ENCODE measurements around the gene ANKH. TPM values are rescaled to one million over a fixed set of nuclear protein-coding genes. Genes with fewer than 3 reads are reported as not detected.

The ANKH gene
- total RNA-seq, 1 experiment from 2014 or later, result 4.7 TPM

- ChIA-PET CTCF (no interaction called here), POLR2A (no interaction called here)
- H3K4me1 Mint-ChIP-seq (ENCODE audit: low read depth, unreplicated experiment), result peaks cover under 1% of the 10 kb centered on the region
- H3K4me3 ChIP-seq (ENCODE audit: low read depth, low read length), result no peak overlapping the region
- H3K9me3 ChIP-seq, result no peaks in the 10 kb centered on the region
- H3K36me3 ChIP-seq (ENCODE audit: control insufficient read depth, insufficient read depth, low read length), result no peaks in the 10 kb centered on the region
- no peaks in the 10 kb centered on the region for H3K27me3 ChIP-seq (replicated peaks; ENCODE audit: control insufficient read depth, insufficient read depth, low read length)
- peaks cover 21% of the 10 kb centered on the region for H3K4me1 ChIP-seq
- no peak overlapping the region for H3K4me3 Mint-ChIP-seq (ENCODE audit: unreplicated experiment)
- H3K36me3 Mint-ChIP-seq (ENCODE audit: insufficient read depth, unreplicated experiment), result no peaks in the 10 kb centered on the region
- intact Hi-C loops (cut with micrococcal nuclease; ENCODE audit: unreplicated experiment), result no loop called here
- H3K27ac Mint-ChIP-seq (ENCODE audit: unreplicated experiment), result no peak overlapping the region
- no peaks in the 10 kb centered on the region for H3K27me3 Mint-ChIP-seq (ENCODE audit: insufficient read depth, unreplicated experiment)
- BruUV-seq (replicated peaks), result no TSS peak
- TF ChIP-seq CTCF (IDR thresholded peaks at IDR 0.05; ENCODE audit: insufficient read depth in 1 of 2, low read depth in 1 of 2, low read length in 1 of 2, severe bottlenecking in 1 of 2, unreplicated experiment in 1 of 2), result no peak
- DNase-seq, result no peak
- H3K9me3 Mint-ChIP-seq (ENCODE audit: unreplicated experiment), result no peaks in the 10 kb centered on the region
Measured at GRCh38 chr5:14896131-14896530, 24.6 kb upstream of the ANKH start.

- intact Hi-C loops (cut with micrococcal nuclease; ENCODE audit: unreplicated experiment), result no loop called here
- Histone ChIP-seq H3K27me3 (replicated peaks; ENCODE audit: control insufficient read depth, insufficient read depth, low read length) (no peaks in the 10 kb centered on the region), H3K36me3 (ENCODE audit: control insufficient read depth, insufficient read depth, low read length) (no peaks in the 10 kb centered on the region), H3K9me3 (no peaks in the 10 kb centered on the region), H3K4me1 (peaks cover 14% of the 10 kb centered on the region), H3K4me3 (ENCODE audit: low read depth, low read length) (no peak overlapping the region)
- ChIA-PET CTCF (no interaction called here), POLR2A (no interaction called here)
- TF ChIP-seq CTCF (IDR thresholded peaks at IDR 0.05; ENCODE audit: insufficient read depth in 1 of 2, low read depth in 1 of 2, low read length in 1 of 2, severe bottlenecking in 1 of 2, unreplicated experiment in 1 of 2), result no peak
- Mint-ChIP-seq H3K27ac (ENCODE audit: unreplicated experiment) (no peak overlapping the region), H3K4me1 (ENCODE audit: low read depth, unreplicated experiment) (no peaks in the 10 kb centered on the region), H3K36me3 (ENCODE audit: insufficient read depth, unreplicated experiment) (no peaks in the 10 kb centered on the region), H3K9me3 (ENCODE audit: unreplicated experiment) (no peaks in the 10 kb centered on the region), H3K4me3 (ENCODE audit: unreplicated experiment) (no peak overlapping the region), H3K27me3 (ENCODE audit: insufficient read depth, unreplicated experiment) (no peaks in the 10 kb centered on the region)
- no peak for DNase-seq
- no TSS peak for BruUV-seq (replicated peaks)
Measured at GRCh38 chr5:14895301-14895700, 23.7 kb upstream of the ANKH start.

GRCh38 chr5:14894748-14895147 lies 23.2 kb upstream of the ANKH start:
- Histone ChIP-seq H3K36me3 (ENCODE audit: control insufficient read depth, insufficient read depth, low read length) (no peaks in the 10 kb centered on the region), H3K4me3 (ENCODE audit: low read depth, low read length) (no peak overlapping the region), H3K27me3 (replicated peaks; ENCODE audit: control insufficient read depth, insufficient read depth, low read length) (no peaks in the 10 kb centered on the region), H3K9me3 (no peaks in the 10 kb centered on the region), H3K4me1 (peaks cover 14% of the 10 kb centered on the region)
- no TSS peak for BruUV-seq (replicated peaks)
- no peak overlapping the region for H3K4me3 Mint-ChIP-seq (ENCODE audit: unreplicated experiment)
- intact Hi-C loops (cut with micrococcal nuclease; ENCODE audit: unreplicated experiment), result no loop called here
- no peak for TF ChIP-seq CTCF (IDR thresholded peaks at IDR 0.05; ENCODE audit: insufficient read depth in 1 of 2, low read depth in 1 of 2, low read length in 1 of 2, severe bottlenecking in 1 of 2, unreplicated experiment in 1 of 2)
- DNase-seq, result no peak
- H3K27me3 Mint-ChIP-seq (ENCODE audit: insufficient read depth, unreplicated experiment), result peaks cover 4% of the 10 kb centered on the region
- no peaks in the 10 kb centered on the region for H3K36me3 Mint-ChIP-seq (ENCODE audit: insufficient read depth, unreplicated experiment)
- ChIA-PET CTCF (no interaction called here), POLR2A (no interaction called here)
- no peaks in the 10 kb centered on the region for H3K9me3 Mint-ChIP-seq (ENCODE audit: unreplicated experiment)
- H3K27ac Mint-ChIP-seq (ENCODE audit: unreplicated experiment), result no peak overlapping the region
- no peaks in the 10 kb centered on the region for H3K4me1 Mint-ChIP-seq (ENCODE audit: low read depth, unreplicated experiment)

Measured in Caco-2 (cell line).